Raji (cell line): ENCODE data around the gene KRT16.

ENCODE experiments used
- POLR2A ChIP-seq: IDR thresholded peaks from 2 replicates; pipeline ENCODE4 v1.6.1; 2011; ENCODE audit warnings: low read depth, low read length, control low read depth; ENCODE audit not compliant: insufficient read depth

KRT16 gene

DNA sequence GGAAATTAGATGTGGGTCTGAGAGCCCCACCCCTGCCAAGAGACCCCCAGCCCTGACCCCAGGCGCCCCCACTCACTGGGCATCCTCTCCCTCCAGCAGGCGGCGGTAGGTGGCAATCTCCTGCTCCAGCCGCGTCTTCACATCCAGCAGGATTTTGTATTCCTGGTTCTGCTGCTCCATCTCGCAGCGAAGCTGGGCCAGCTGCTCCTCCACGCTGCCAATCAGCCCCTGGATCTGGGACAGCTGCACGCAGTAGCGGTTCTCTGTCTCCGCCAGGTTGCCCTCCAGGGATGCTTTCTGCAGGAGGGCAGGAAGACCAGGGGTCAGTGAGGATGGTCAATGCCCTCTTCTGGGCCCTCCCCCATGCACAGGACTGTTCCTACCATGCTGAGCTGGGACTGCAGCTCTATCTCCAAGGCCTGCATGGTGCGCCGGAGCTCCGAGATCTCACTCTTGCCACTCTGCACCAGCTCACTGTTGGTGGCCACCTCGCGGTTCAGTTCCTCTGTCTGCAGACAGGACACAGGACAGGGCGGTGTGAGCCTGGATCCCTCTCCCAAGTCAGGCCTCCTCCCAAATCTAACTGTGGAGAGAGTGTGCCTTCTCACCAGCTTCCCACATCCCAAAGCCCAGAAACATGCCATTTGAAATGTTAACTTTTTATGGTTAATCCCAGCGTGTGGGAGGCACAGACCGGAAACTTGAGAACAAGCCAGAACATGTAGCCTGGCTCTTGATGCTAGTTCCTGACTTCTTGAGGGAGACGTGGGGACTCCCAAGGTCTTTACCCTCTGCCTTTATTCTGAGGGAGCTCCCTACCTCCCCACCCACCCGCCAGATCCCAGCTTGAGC is 8.2 kb upstream of the KRT16 start:
- TF ChIP-seq POLR2A = no peak

DNA sequence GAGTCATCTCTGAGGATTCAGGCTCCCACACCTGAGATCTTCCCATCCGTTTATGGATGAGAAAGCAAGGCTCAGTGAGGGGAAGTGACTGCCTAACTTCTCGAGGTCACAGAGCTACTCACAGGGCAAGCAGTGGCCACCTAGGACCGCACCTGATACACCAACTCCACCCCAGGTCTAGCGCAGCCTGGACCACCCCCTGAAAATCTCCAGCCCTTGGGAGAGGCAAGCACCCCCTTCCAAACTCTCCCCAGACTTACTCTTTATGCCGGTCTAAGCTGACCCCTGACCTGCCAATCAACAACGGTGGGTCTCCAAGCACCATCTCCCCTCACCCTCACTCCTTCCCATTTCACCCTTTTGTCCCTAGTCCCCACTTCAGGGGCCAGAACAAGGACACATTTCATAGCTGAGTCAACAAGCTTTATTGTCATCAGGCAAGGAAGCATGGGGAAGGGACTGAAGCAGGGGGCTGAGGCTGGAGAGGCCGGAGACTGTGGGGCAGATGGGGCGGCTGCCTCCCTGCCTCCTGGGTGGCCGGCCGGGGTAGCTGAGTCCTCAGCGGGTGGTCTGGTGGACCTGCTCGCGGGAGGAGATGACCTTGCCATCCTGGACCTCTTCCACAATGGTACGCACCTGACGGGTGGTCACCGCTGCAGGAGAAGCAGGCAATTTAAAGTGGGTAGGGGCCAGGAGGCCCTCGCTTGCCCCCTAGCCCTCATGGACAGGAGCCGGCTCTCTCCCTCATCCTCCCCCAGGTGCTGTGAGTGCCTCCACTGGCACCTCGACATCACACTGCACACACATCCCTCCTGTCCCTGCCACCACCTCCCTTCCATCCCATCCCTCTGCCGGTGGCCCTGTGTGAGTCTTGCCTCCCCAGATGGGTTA is 6.7 kb upstream of the KRT16 start:
- no peak for TF ChIP-seq POLR2A

DNA sequence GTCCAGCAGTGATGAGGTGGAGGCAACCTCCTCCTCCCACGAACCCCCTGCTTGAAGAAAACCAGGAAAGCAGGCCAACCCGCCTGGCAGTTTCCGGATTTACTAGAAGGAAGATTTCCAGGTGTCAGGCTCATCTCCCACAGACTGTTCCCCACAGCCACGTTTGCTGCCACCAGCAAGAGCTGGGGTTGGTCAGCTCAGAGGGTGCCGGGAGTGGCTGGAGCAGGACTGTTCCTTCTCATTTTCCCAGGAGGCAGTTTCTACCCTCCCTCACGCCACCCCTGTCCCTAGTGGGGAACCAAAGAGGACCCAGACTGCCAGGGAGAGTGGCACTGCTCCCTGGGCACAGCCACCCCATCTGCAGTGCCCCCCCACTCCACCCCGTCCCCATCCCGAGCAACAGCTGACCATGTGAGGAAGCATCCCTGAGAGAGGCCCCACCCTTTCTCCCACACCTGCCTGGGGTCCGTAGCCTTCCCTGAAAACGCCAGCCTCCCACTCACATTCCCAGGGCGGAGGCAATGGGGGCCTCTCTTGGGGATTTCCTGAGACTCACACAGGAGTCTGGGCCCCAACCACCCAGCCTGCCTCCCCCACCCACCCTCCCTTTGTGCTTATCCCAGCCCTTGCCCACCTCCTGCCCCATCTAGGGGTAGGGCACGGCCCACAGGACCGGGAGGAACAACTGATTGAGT is 5.9 kb upstream of the KRT16 start:
- no peak for TF ChIP-seq POLR2A

DNA sequence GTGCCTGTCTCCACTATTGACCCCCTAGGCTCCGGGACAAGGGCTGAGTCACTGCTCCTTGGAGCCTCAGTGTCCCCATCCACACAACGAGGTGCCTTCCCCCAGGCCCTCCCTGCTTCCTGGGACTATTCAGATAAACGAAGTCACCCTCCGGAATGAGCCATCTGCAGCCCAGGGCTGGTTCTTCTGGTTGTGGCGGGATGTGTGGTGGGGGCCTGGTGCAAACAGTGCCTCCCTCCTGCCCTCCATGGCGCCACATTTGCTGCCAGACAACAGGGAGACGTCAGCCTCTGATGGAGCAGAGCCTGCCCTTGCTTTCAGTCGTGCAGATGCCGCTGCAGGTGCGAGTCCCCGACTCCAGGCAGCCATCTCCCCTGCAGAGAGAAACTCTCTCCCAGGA is 5.1 kb upstream of the KRT16 start:
- TF ChIP-seq POLR2A = no peak

DNA sequence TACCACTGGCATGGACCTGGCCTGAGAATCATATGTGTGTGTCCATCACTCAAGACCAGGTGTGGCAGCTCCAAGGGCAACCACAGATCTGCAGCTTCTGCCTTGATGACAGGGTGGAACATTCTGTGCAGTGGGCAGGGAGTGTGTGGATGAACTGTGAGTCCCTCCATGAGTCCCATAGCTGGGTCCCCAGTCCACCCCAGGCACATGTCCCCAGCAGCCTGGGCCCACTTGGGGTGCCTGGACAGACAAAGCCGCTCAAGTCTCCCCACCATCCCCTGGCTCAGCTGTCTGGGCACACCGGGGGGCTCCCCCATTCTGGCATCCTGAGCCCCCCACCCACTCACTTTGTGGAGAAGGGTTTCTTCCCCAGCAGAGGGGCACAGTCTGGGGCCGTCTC is 4.6 kb upstream of the KRT16 start:
- no peak for TF ChIP-seq POLR2A

DNA sequence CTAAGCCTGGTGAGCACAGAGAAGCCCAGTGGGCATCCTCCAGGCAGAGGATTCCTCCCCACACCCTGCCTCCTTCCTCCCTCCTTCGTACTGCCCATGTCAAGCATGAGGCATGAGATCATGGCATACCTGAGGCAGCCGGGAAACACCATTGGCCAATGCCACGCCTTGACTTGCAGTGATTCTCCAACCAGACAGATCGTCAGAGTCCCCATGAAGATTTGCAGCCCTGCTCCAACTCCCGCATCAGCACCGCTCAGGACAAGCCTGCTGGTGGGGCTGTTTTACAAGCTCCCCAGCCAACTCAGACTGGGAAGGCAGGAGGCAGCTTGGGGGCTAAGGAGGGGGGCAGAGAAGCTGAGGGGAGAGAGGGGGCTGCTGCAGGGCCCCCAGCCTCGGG is 2.9 kb upstream of the KRT16 start:
- TF ChIP-seq POLR2A = no peak

DNA sequence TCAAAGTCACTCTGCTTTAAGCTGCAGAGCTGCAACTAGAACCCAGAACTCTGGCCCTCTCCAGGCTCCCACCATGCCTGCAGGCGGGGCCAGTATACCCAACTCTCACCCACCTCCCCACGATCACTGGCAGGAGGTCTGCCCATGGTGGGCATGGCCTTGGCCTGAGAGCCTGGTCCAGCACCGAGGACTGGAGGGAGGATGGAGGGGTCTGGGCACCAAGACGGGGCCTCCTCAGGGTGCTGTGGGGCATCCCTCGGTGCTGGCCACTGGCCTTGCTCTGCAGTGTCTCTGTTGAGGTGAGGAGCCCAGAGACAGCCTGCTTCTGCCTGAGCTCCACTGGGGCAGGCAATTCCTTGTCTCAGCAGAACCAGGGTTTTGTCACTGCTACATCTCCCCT is 1.5 kb upstream of the KRT16 start:
- no peak for TF ChIP-seq POLR2A

DNA sequence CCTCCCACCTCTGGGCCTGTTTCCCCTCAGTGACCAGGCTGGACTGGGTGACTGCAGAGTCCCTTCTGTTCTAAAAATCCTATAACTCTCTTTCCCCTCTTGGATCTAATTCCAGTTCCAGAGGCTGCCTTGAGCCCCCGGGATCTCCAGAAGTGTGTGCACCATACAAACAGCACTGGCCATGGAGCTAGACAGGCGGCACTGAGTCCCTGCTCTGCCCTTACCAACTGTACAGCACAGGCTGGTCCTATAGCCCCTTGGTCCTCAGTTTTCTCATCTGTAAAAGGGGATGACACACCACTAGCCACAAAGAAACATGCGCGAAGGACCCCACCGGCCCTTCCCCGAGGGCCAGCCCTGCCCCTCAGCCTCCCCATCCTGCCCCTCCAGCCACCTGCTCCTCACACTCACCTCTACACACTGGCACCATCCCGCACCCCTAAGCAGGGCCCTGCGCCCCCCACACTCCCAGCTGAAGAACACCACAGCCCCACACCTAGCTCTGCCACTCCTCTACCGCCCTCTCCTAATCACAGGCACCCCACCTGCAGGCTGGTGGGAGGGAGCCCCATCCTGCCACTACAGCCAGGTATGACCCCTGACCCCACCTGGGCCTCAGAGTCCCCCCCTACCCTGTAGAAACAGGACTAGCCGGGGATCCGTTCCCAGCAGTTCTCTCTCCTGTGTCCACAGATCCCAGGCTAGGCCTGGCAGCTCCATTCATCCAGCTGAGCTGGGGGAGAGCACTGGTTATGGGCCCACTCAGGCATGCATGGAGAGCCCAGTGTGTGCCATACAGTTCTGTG is 913 bp upstream of the KRT16 start:
- TF ChIP-seq POLR2A = no peak

DNA sequence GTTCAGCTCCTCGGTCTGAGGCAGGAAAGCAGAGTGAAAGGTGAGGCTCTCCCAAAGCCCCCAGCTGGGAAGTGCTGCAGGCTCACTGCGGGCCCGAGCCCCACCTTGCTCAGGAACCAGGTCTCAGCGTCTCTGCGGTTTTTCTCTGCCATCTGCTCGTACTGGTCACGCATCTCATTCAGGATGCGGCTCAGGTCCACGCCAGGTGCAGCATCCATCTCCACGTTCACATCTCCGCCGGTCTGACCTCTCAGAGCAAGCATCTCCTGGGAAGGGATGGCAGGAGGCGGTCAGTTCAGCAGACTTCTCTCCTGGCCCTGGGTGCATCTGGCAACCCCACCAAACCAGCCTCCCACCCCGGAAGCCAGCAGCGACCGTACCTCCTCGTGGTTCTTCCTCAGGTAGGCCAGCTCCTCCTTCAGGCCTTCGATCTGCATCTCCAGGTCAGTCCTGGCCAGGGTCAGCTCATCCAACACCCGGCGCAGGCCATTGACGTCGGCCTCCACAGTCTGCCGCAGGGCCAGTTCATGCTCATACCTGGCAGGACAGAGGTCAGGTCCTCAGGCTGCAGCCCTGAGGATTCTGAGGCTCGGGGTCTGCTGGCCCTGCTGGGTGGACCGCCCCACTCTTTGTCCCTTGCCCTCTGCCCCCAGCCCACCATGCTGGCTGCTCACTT is 1.5 kb downstream of the KRT16 start:
- TF ChIP-seq POLR2A = no peak

DNA sequence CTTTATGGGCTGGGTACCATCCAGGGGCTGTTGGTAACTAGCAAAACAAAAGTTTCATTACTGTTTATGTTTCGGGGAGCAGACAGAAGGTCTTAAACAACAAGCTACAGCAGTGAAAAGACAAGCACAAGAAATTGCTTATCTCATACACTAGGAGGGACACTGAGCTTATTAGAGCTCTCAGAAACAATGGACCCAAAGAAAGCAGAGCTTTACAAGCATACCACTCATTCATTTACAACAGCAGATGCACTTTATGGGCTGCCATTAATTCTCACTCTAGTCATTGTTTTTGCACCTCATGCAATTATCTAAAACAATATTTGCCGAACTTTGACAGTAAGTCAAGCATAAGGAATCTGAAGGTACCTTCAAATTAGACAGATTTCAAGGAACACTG is 10.0 kb downstream of the KRT16 start:
- no peak for TF ChIP-seq POLR2A

DNA sequence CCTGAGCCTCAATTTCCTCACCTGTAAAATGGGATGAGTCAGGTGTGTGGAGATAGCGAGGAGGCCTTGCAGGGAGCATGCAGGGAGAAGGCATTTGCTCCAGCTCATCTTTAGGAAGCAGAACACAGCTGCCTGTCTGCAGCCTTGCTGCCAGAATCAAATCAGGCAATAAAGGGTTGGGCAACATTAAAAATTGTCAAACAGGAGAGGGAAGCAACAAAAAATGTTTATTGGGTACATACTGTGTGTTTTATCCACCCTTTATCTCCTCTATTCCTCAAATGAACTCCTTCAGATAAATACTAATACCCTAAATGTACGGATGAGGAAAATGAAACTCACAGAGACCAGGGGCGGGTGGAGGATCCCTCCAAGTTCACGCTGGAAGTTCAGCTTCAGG is 12.2 kb downstream of the KRT16 start:
- TF ChIP-seq POLR2A = no peak

DNA sequence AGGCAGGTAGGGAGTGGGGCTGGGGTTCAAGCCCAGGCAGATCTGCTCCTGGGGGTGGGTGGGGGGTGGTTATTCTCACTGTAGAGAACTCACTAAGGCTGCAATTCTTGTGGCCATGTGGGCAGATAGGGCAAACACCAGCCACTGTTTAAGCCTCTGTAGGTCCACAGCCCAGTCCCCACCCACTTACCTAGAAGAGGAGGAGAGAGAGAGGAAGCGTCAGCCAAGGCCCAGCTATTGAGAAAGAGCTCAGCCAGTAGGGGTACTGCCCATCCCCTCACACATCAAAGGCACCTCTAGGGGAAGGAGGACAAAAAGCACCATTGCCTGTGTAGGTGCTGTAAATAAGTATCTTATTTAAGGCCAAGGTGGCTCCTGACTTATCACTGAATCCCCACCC is 12.9 kb downstream of the KRT16 start:
- no peak for TF ChIP-seq POLR2A

DNA sequence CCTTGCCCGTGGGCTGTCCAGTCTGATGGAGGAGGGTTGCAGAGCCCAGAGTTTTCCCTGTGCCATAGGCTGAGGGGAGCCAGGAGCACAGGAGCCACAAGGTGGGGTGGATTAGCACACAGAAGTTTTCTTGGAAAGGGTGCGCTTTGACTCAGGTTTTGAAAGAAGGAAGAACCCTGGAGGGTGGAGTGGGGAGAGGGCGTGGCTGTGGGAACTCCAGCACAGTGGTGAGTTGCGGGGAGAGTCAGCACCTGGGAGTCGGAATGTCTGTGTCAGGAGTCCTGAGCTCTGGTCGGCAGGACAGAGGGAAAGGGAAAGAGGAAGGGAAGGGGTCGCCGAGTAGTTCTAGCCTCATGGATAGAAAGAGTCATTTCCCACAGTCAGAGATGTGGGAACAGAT is 17.0 kb downstream of the KRT16 start:
- TF ChIP-seq POLR2A = no peak

DNA sequence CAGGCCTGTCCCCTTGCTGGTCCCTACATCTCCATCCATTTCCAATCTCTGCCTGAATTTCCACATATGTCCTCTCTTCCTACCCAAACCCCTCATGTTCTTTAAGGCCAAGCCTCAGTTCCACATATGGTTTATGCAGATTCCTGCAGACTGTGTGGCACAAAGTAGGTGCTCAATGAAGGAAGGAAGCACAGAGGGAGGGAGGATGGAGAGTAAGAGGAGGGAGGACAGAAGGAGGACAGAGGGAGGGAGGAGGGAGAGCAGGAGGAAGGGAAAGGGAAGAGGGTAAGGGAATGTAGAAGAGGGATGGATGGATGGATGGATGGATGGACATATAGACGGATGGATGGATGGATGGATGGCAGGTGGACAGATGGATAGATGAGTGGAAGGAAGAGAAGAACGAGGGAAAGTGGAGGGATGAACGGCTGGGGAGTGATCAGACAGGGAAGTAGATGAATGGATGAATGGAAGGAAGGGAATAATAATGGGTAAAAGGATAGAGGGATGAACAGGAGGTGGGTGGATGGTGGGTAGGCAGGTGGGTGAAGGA is 18.1 kb downstream of the KRT16 start:
- no peak for TF ChIP-seq POLR2A
